HG03342 (cell line): ENCODE measurements around the gene ST3GAL5.
A peak's percentile ranks its signal among the peaks of the same experiment; 100 is the strongest.
"Not testable (repeated sequence)": the region's sequence is repeated elsewhere in the genome, so short reads cannot be mapped to it uniquely, and the experiment has no call there.

Experiments
- ATAC-seq: cut with Tn5 transposase; IDR thresholded peaks from one replicate; pipeline ENCODE4 v1.9.1; 2021; ENCODE audit warnings: mild to moderate bottlenecking, moderate library complexity; ENCODE audit not compliant: unreplicated experiment

The ST3GAL5 gene

DNA sequence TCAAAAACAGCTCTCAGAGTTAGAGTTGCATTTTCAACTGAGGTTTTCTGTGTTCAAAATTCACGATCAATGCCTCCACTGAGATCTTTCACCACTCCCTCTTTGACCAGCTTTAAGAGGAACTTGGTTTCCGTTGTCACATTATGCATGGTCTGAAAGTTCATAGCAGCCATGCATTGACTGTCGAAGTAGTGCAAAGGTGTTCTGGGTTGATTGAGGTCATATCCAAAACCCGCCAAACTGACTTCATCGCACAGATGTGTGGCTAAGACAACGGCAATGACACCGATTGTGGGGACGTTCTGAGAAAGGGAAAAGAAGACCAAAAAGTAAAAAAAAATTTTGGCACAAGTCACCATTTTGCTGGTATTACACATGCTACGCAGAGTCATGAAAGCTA, 48.7 kb downstream of the ST3GAL5 start:
- no peak for ATAC-seq

DNA sequence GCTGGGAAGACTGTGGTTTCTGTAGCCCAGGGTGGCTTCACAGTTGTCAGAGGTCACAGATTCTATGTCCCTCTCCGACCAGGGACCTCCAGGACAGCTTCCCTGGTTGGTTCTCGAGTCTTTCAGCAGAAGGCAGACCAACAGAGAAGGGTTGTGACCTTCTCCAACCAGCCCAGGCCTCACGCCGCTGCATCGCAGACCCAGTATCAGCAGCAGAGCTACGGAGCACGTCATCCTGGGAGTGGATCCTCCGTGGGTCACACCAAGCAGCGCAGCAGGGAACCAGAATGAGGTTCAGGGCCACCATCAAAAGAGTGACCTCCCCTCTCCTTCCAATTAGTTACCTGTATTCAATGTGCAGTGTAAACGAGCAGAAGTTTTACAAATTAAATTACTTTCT, 49.3 kb downstream of the ST3GAL5 start:
- ATAC-seq = no peak

DNA sequence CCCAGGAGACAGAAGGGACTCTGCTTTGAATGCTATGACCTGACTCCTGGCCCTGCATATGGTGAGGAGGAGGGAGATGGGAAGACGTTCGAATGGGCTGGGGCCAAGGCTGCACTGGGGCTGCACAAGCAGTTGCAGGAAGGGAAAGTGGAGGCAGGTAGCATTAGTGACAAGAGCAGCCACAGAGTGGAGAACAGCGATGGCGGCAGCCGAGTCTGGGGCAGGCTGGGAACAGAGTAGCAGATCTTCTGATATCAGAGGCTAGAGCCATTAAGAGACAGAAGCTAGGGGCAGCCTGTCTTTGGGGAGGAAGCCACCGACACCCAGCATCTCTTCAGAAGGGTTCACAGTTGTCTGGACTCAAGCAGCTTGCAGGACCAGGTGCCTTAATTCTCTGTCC, 50.1 kb downstream of the ST3GAL5 start:
- ATAC-seq = no peak

DNA sequence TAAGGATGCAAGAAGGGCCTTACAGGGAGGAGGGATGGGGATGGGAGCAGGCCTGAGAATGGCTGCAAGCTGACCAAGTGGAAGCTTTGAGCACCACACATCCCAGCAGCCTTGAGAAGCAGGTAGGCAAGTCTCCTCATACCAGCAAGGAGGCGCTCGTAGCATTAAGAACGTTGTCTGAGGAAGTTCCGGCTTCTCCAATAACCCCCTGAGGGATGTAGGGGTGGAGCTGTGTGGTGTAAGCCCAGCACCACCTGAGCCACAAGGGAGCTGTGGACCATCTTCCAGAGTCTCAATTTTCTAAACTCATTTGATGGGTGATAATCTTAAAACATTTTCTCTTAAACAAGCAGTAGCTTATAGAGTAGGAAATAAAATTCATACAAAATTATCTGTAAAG, 50.6 kb downstream of the ST3GAL5 start:
- no peak for ATAC-seq

DNA sequence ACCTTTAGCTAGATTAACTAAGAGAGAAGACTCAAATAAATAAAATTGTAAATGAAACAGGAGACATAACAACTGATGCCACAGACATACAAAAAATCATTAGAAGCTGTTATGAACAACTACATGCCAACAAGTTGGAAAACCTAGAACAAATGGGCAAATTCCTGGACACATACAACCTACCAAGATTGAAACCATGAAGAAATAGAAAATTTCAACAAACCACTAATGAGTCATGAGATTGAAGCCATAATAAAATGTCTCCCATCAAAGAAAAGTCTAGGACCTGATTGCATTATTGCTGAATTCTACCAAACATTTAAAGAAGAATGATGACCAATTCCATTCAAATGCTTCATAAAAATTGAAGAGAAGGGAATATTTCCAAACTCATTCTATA, 54.3 kb downstream of the ST3GAL5 start:
- no peak for ATAC-seq

DNA sequence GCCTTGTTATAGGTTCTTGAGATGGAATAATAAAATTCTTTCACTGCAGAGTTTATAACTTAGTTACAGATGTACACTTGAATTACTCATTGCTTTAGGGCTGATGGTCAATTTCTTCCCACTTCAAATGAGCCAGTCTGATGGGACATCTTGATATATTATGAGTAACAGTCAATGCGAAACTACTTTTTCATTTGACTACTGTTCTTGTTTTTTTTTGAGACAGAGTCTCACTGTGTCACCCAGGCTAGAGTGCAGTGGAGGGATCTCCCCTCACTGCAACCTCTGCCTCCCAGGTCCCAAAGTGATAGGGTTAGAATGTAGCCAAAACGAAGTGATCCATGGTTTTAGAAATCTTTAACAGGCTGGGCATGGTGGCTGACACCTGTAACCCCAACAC, 57.1 kb downstream of the ST3GAL5 start:
- no peak for ATAC-seq

DNA sequence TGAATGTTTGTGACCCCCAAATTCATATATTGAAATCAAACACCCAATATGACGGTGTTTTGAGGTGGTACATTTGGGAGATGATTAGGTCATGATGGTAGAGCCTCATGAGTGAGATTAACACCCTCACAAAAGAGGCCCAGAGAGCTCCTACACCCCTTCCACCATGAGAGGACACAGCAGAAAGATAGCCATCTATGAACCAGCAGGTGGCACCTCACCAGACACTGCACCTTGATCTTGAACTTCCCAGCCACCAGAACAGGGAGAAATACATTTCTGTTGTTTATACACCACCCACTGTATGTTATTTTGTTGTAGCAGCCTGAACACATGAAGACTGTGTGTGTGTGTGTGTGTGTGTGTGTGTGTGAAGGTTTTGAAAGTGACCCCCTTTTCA, 58.1 kb downstream of the ST3GAL5 start:
- no peak for ATAC-seq

DNA sequence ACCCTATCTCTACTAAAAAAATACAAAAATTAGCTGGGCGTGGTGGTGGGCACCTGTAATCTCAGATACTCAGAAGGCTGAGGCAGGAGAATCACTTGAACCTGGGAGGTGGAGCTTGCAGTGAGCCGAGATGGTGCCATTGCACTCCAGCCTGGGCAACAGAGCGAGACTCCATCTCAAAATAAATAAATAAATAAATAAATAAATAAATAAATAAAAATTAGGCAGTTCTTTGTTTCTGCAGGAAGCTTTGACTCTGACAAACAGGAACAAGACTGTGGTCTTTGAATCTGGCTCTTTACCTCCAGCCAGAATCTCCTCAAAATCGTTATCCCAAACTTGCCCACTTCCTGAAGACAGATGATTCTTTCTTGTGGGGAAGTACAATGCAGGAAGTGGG, 59.4 kb downstream of the ST3GAL5 start:
- not testable (repeated sequence) for ATAC-seq

DNA sequence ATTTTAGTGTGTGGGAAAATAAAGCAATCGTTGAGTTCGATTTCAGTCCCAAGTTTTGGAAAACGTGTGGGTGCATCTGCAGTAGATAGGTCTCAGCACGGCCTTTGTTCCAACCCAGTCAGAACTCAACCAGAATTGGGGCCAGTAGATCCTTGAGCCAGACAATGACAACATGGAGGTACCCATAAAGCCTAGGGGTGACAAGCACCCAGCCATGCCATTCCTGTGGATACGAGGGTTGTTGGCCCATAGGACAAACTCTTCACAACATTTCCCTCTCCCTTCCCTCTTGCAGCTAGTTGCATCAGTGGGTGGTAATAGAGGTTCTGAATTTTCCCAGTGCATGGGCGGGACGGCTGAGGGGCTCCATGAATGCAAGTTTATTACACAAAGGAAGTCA, 60.1 kb downstream of the ST3GAL5 start:
- ATAC-seq = no peak

DNA sequence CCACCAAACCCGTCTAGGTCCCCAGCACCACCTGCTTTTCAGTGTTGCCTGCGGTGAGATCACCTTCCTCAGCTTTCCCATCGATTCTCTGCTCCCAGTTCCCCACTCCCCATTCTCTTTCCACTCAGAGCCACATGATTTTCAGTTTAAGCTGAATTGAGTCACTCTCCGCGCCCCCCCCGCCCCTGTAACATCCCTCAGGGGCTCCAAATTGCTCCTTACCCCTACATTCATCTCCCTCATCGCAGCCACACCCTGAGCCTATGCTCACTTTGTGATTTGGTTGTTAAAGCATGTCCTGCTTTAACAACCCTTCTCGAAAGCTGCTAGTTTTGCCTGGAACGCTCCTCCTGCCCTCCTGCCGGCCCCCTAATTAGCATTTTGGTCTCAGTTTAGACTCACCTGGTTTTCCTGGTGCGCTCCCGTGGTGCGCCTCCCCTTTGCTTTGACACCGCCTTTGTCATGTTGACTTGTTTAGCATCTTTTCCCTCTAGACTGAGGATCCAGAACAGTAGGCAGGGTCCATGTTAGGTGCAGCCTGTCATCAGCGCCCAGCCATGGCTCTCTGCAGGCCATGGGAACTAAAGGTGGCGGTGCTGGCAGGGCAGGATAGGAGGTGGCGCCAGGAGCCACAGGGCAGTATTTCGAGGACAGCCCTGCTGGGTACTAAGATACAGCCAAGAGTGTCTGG, 60.8 kb downstream of the ST3GAL5 start:
- no peak for ATAC-seq

DNA sequence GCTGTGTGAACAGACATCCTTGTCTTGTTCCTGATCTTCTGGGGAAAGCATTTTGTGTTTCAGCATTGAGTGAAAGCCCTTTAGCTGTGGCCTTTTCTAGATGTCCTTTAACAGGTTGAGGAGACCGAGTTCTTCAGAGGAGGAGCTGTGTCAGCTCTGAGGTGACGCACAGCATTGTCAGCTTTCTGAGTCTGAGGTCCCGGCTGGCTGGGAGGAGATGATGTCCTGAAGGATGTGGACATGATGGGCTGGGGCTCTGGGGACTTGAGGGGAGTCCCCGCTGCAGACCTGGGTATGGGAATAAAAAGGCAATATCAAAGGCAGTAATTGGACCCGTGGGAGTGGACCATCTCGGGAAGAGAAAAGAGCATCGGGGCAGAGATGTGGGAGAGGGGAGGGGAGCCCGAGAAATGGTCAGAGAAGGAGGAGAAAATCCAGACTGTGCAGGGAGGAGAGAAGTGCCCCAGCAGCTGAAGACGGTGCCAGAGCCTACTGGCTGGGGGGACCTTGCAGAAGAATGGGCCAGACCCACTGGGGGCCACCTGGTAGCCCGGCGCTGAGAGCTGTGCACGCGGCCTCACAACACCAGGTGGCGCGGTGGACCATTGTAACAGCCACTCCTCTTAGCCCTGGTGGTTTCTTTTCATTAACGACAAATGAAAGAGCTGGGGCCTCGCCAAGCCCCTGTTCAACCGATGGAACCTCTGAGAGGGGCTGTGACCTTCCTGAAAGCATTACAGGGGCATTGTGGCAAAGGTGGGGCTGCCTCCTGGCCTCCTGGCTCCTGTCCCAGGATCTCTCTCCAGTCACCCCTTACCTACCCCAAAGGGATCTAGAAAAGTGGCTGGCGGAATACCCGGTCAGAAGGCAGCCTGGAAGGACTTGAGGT, 61.6 kb downstream of the ST3GAL5 start:
- peak; percentile 77 for ATAC-seq

DNA sequence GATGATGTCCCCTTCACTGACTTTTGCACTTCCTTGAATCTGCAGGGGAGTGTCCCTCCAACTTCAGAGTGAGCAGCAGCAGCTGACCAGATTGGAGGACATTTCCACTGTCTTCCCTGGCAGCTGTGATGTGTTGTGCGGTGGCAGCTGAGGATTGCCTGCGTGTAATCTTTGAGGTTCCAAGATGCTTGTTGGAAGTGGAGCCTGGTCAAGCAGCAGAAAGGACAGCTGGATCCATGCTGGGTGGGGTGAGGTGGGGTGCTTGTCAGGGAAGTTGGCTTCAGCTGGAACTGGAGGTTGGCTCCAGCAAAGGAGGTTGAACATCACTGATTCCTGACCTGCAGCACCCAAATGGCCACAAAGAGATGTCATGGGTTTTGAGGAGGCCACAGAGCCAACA, 64.8 kb downstream of the ST3GAL5 start:
- no peak for ATAC-seq

DNA sequence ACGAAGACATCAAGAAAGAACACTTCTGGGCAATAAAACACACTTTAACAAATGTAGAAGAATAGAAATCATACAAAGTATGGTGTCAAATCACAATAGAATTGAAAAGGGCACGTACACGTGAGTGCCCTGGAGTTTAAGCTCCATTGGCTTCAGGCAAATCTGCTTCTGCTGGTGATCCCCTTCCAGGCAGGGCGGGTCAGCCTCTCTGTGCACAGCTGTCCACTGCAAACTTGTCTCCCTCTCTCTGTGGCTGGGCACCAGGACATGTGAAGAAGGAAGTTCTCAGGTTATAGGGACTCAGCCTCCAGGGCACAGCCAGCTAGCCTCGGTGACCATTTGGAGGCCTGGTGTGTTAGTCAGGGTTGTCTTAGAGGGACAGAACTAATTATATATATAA, 66.0 kb downstream of the ST3GAL5 start:
- ATAC-seq = no peak

DNA sequence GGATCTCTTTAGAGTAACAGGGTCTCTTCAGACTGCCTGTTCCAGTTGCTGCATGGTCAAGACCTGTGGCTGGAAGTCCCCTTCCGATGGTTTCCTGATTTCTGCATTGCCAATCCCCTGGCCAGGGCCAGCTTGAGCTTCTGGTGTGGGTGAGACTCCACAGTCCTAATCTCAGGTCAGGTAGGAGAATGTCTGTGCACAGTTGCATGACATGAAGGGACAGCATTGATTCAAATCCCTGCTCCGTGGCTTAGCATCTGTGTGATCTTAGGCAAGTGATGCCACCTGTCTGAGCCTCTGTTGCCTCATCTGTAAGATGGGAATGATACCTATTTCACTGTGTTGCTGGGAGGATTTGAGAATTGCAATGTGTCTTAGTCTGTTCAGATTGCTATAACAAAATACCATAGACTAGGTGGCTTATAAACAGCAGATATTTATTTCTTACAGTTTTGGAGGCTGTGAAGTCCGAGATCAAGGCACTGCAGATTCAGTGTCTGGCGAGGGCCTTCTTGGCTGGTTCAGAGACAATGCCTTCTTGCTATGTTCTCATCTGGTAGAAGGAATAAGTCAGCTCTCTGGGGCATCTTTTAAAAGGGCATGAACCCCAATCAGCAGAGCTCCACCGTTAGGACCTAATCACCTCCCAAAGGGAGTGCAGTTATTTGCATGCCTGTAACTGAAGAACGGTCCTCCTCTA, 68.8 kb downstream of the ST3GAL5 start:
- ATAC-seq = no peak

DNA sequence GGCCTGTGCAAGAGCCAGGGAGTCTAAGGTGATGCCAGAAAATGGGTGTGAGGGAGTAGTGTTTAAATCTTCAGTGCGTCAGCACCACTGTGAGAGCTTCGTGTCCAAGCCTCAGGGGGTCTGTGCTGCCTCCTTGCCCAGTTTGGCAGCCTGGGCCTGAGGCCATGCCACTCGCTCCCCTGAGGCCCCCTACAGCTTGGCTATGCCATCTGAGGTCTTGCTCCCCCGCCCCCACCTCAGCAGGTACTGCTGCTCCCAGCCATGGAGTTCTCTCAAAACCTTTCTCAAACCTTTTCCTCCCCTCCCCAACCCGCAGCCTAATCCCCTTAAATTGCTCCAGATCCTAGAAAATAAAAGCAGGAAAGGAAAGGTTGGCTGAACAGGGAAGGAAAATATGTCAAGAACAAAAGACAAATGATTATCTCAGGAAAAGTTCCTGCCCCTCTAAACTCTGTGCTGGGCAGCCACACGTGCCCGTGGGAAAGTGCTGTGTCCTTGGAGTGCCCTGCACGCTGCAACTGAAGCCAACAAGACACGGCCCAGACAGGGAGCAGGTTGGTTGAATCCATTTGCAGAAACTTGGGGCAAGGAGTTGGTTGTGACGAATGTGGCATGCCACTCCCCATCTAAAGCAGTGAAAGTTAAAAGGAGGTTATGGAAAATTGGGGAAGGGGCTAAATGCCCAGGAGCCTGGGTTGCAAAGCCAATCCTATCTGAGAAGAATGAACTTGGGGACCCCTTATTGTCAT, 73.8 kb downstream of the ST3GAL5 start:
- ATAC-seq = no peak

DNA sequence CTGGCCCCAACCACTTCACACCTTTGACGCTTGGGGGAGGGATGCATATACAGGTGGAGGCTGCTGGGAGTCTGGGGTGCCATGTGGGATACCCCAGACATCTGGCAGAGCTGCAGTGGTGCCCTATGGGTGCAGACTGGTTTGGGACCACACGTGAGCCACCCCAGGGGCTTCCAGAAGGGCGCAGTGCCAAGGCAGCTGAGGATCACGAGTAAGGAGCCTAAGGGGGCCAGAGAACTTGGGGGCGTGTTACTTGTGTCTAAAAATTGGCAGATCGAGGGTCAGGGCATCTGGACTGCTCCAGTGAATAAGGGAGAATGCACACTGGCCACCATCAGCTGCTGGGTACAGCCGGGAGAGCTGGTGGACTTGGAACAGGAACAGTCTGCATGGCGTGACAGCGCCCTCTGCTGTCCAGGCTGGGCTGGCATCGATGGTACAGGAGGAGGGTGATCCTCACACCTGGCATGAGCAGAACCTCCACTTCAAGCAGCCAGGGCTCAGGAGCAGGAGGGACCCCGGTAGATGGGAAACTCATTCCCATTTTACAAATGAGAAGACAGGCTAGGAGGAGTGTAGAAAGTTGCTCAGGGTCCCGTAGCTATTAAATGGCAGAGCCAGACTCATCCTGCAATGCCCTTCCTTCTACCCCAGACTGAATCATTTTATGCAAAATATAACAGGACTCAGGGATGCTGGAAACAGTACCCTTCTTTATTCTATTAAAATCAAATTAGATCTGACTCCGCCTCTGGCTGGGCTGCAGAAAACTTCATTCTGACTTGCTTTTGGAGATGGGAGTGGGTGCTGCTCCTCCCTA, 74.6 kb downstream of the ST3GAL5 start:
- ATAC-seq = peak; percentile 53

DNA sequence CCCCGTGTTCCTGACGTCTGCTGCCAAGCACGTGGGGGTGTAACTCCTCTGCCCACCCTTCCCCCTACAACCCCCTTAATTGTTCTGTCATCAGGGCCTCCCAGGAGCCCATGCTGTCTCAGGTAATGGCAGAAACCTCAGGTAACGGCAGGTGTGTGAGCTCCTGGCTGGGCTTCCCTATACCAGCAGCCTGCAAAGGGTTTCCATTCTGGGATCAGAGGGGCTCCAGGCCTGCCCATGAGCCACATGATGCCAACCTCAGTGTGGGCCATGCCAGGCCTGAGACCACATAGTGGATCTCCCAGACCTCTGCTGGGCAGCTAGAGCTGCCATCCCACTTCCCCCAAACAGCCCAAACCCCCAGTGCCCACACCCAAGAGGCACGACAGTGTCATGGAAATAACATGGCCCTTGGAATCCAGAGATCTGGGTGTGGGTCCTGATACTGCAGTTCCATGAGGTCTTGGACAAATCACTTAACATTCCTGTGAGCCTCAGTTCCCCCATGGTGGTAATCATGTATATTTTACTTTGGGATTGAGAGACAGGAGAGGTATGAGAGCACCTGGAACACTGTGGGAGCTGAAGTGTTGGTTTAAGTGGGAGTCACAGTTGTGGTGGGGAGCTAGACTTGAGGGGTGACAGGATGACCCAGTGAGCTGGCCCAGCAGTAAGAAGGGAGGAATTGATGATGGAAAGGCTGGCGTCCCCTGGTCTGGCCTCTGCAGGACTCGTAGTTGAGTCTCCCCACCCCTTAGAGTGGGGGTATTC, 75.4 kb downstream of the ST3GAL5 start:
- ATAC-seq = no peak

DNA sequence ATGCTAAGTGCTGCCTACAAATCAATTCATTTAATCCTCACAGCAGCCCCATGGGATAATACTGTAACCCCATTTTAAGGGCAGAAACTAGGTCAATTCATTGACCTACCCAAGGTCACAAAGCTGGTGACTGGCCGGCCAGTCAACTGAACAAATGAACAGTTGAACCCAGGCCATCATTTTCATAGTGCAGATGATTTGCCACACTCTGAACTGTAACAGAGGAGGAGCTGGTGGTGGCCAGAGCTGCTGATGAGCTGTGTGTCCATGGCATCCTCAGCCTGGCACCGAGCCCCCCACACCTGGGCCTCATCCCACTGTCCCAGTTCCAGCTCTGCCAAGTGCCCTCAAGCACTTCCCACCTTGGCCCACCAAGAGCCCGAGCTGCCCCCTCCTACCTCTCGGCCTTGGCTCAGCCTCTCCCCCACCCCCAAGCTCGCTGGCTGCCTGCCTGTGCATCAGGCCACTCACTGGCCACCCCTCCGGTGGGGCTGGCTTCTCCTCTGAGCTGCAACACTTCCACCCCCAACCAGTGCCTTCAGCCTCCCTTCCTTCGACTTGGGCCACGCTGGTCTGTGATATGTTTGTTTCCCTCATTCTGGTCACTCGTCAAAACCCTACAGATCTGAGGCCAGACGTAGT, 76.6 kb downstream of the ST3GAL5 start:
- no peak for ATAC-seq
